Astrocyte (in vitro differentiated cells and primary cell): Measurements from ENCODE around the gene HK3.

ENCODE experiments used
- CTCF ChIP-seq: IDR thresholded peaks from 2 replicates; pipeline ENCODE4 v1.5.1; 2011; ENCODE audit warnings: low read depth, mild to moderate bottlenecking, inconsistent platforms, low read length, moderate library complexity; ENCODE audit not compliant: insufficient read depth
- EZH2 ChIP-seq: IDR thresholded peaks from 2 replicates; pipeline ENCODE4 v1.6.1; 2012; ENCODE audit warnings: mild to moderate bottlenecking, low read length, inconsistent platforms; ENCODE audit not compliant: insufficient read depth

DNA sequence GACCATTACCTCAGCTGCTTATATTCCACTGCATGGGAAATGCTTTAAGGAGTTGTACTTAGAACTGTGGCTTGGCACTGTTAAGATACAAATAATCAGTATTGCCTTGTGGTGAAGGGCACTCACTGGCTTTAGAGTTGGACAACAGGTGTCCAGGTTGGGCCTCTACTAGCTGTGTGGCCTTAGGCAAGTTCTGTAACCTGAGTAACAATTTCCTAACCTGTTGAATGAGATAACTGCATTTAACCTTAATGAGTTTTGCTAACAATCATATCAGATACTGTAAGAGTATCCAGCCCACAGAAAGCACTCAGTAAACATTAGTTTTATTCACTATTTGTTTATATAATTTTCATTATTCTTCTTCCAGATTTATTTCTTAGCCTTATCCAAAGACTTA is 17.2 kb upstream of the HK3 start:
- TF ChIP-seq CTCF (no peak), EZH2 (no peak)
